GM12878 (cell line): Measurements from ENCODE around the gene RASSF6. TPM values are rescaled to one million over a fixed set of nuclear protein-coding genes. Genes with fewer than 3 reads are reported as not detected.

Source experiments
- ATAC-seq: fragments of 200-7000 bp; cut with Tn5 transposase; 3 replicates; pipeline ENCODE4 v1.9.1; 2020; ENCODE audit warnings: mild to moderate bottlenecking, moderate library complexity
- BruUV-seq: library from RNA; stranded (reverse); fragments of 400-500 nt; replicated peaks from 2 replicates; lab custom pipeline; 2021; lab: Mats Ljungman, UMichigan
- CTCF ChIA-PET: fragments of 300-600 bp; sonication (Branson Sonifier 250); formaldehyde crosslinking; extraction: SDS; loops from one replicate; lab custom pipeline; 2021; ENCODE audit warnings: inconsistent platforms; lab: Yijun Ruan, JAX
- POLR2A ChIA-PET: fragments of 350-600 bp; formaldehyde crosslinking; extraction: SDS; loops from one replicate; lab custom pipeline; 2021; ENCODE audit warnings: inconsistent platforms; lab: Charles Lee
- RAD21 ChIA-PET: fragments of 300-600 bp; sonication (Branson Sonifier 250); formaldehyde crosslinking; loops from one replicate; lab custom pipeline; 2023; ENCODE audit warnings: antibody characterized with exemption; ENCODE audit not compliant: unreplicated experiment; lab: Charles Lee
- SMC1A ChIA-PET: fragments of 300-600 bp; sonication (Branson Sonifier 250); formaldehyde crosslinking; loops from one replicate; lab custom pipeline; 2023; ENCODE audit not compliant: unreplicated experiment, uncharacterized antibody; lab: Charles Lee
- DNase-seq: peaks from one replicate; pipeline ENCODE4 v3.0.0-alpha.2; 2011; ENCODE audit warnings: low read depth, low spot score
- FAIRE-seq: peaks from 3 replicates; lab custom pipeline; 2011; peaks lifted over from hg19 to GRCh38; lab: Jason Lieb, UNC
- H2AFZ ChIP-seq: 2 replicates; pipeline ENCODE4 v1.6.0; 2011; ENCODE audit warnings: low read depth, low read length, control low read depth; ENCODE audit not compliant: control insufficient read depth
- H3K27ac ChIP-seq: 2 replicates; pipeline ENCODE4 v1.5.1; 2011; ENCODE audit warnings: control low read depth; ENCODE audit not compliant: control insufficient read depth, insufficient read depth
- H3K27me3 ChIP-seq, 2 experiments: replicated peaks in 1 of 2; 2 replicates each; pipeline versions ENCODE4 v1.6.0 to v1.6.1; 2011; ENCODE audit warnings: low read length in 1 of 2; ENCODE audit not compliant: control insufficient read depth in 2 of 2, insufficient read depth in 2 of 2
- H3K36me3 ChIP-seq, 2 experiments: 2 replicates each; pipeline ENCODE4 v1.5.1; 2011; ENCODE audit warnings: low read length in 1 of 2; ENCODE audit not compliant: control insufficient read depth in 2 of 2, insufficient read depth in 2 of 2
- H3K4me1 ChIP-seq: 2 replicates; pipeline ENCODE4 v1.6.1; 2011; ENCODE audit warnings: mild to moderate bottlenecking, low read length, moderate library complexity, mixed read lengths; ENCODE audit not compliant: control insufficient read depth, insufficient read depth
- H3K4me2 ChIP-seq: 2 replicates; pipeline ENCODE4 v1.6.0; 2011; ENCODE audit warnings: control low read depth; ENCODE audit not compliant: control insufficient read depth, insufficient read depth
- H3K4me3 ChIP-seq: fragments of 200-600 bp; sonication (generic); 2 replicates; pipeline ENCODE4 v1.5.1; 2016
- H3K79me2 ChIP-seq: 2 replicates; pipeline ENCODE4 v1.6.0; 2011; ENCODE audit warnings: low read length; ENCODE audit not compliant: control insufficient read depth, insufficient read depth
- H3K9ac ChIP-seq: 2 replicates; pipeline ENCODE4 v1.8.0; 2011; ENCODE audit warnings: low read length, control low read depth, mixed read lengths; ENCODE audit not compliant: control insufficient read depth, insufficient read depth
- H3K9me3 ChIP-seq: replicated peaks from 3 replicates; pipeline ENCODE4 v1.5.1; 2011; ENCODE audit warnings: mild to moderate bottlenecking, low read length; ENCODE audit not compliant: control insufficient read depth, insufficient read depth
- H4K20me1 ChIP-seq: 2 replicates; pipeline ENCODE4 v1.6.0; 2011; ENCODE audit not compliant: control insufficient read depth, insufficient read depth
- ATF7 ChIP-seq: fragments of 450-650 bp; IDR thresholded peaks from 2 replicates; pipeline ENCODE4 v1.6.1; 2016; ENCODE audit warnings: low read depth, mild to moderate bottlenecking
- EP300 ChIP-seq, 2 experiments: fragments of 150-350 bp in 1 of 2; IDR thresholded peaks; 2 replicates each; pipeline ENCODE4 v1.6.1; 2011 to 2012; ENCODE audit warnings: low read depth in 2 of 2, low read length in 2 of 2, borderline replicate concordance in 1 of 2, improper control_type of control experiment in 1 of 2, inconsistent platforms in 1 of 2; ENCODE audit not compliant: control insufficient read depth in 1 of 2
- HCFC1 ChIP-seq: fragments of 150-350 bp; IDR thresholded peaks from 2 replicates; pipeline ENCODE4 v1.6.1; 2014; ENCODE audit warnings: low read length
- HDGF ChIP-seq: fragments of 450-650 bp; IDR thresholded peaks from 2 replicates; pipeline ENCODE4 v1.6.1; 2016; ENCODE audit warnings: antibody characterized with exemption
- JUNB ChIP-seq: IDR thresholded peaks from 2 replicates; pipeline ENCODE4 v1.6.1; 2016; ENCODE audit warnings: antibody characterized with exemption, mild to moderate bottlenecking
- KAT2A ChIP-seq: conservative IDR thresholded peaks from 2 replicates; pipeline ENCODE4 v1.6.1; 2011; ENCODE audit warnings: low read depth, low read length; ENCODE audit not compliant: control insufficient read depth
- KLF5 ChIP-seq: fragments of 450-650 bp; IDR thresholded peaks from 2 replicates; pipeline ENCODE4 v1.6.1; 2014; ENCODE audit warnings: mild to moderate bottlenecking; ENCODE audit not compliant: partially characterized antibody
- RAD21 ChIP-seq: IDR thresholded peaks from 2 replicates; pipeline ENCODE4 v1.6.1; 2011; ENCODE audit warnings: mild to moderate bottlenecking, low read depth, low read length, moderate library complexity; ENCODE audit not compliant: insufficient read depth
- RELB ChIP-seq: fragments of 450-650 bp; IDR thresholded peaks from 2 replicates; pipeline ENCODE4 v1.6.1; 2017; ENCODE audit warnings: low read depth, mild to moderate bottlenecking, moderate library complexity
- SMAD5 ChIP-seq: IDR thresholded peaks from 2 replicates; pipeline ENCODE4 v1.6.1; 2016; ENCODE audit warnings: antibody characterized with exemption, low read depth
- SUZ12 ChIP-seq: fragments of 200-600 bp; sonication (generic); IDR thresholded peaks from one replicate; pipeline ENCODE4 v1.6.1; 2018; ENCODE audit warnings: antibody characterized with exemption, mild to moderate bottlenecking; ENCODE audit not compliant: unreplicated experiment
- TCF7 ChIP-seq: IDR thresholded peaks from 2 replicates; pipeline ENCODE4 v1.6.1; 2014; ENCODE audit warnings: antibody characterized with exemption, borderline replicate concordance
- USF2 ChIP-seq: IDR thresholded peaks from 2 replicates; pipeline ENCODE4 v1.6.1; 2011; ENCODE audit warnings: low read depth, low read length, improper control_type of control experiment, borderline replicate concordance
- YBX1 ChIP-seq: fragments of 450-650 bp; IDR thresholded peaks from 2 replicates; pipeline ENCODE4 v1.6.1; 2016; ENCODE audit warnings: antibody characterized with exemption
- ZNF24 ChIP-seq: fragments of 450-650 bp; IDR thresholded peaks from 2 replicates; pipeline ENCODE4 v1.6.1; 2017; ENCODE audit warnings: antibody characterized with exemption, mild to moderate bottlenecking
- ZNF592 ChIP-seq: fragments of 450-650 bp; IDR thresholded peaks from 2 replicates; pipeline ENCODE4 v1.6.1; 2017; ENCODE audit warnings: mild to moderate bottlenecking, moderate library complexity
- ZZZ3 ChIP-seq: IDR thresholded peaks from 2 replicates; pipeline ENCODE4 v1.6.1; 2011; ENCODE audit warnings: low read depth; ENCODE audit not compliant: control insufficient read depth, insufficient read length
- in situ Hi-C: fragments of 300-500 bp; cut with MboI; formaldehyde crosslinking; loops from 9 replicates; pipeline ENCODE4 v1.14.3; 2018; ENCODE audit warnings: mixed read lengths
- intact Hi-C: fragments of 100-400 bp; cut with micrococcal nuclease; formaldehyde crosslinking; loops from one replicate; pipeline ENCODE4 v1.14.2; 2022; ENCODE audit not compliant: unreplicated experiment
- polyA plus RNA-seq, 11 experiments: library from polyadenylated mRNA; depleted of rRNA in 4 of 11; unstranded in 6 of 11; stranded (reverse) in 5 of 11; fragments of >200 nt; fragmentation: Nextera tagmentation in 4 of 11; fragmentation: Illumina TruSeq in 1 of 11; extraction: Ambion mirVana in 4 of 11; extraction: Trizol in 1 of 11; gene quantifications; 1 replicate in 1 of 11; 2 replicates in 10 of 11; pipeline versions ENCODE4 v1.2.1 to v1.2.3, GENCODE V29; 2011 to 2016; ENCODE audit warnings: inconsistent platforms in 2 of 11, missing spikeins in 2 of 11, low read depth in 1 of 11
- total RNA-seq, 4 experiments: library from RNA; depleted of rRNA in 3 of 4; stranded (reverse); fragments of >200 nt in 3 of 4; fragmentation: Illumina TruSeq in 1 of 4; extraction: Trizol in 1 of 4; gene quantifications; 2 replicates each; pipeline versions ENCODE4 v1.2.1 to v1.2.3, GENCODE V29; 2013 to 2021

Gene RASSF6
- total and polyA plus RNA-seq, 10 of the 15 experiments (the other 5 are each of a cell fraction or from before 2014, with no cell fraction given): 0.28 to 2.9 (median 0.54) TPM

DNA sequence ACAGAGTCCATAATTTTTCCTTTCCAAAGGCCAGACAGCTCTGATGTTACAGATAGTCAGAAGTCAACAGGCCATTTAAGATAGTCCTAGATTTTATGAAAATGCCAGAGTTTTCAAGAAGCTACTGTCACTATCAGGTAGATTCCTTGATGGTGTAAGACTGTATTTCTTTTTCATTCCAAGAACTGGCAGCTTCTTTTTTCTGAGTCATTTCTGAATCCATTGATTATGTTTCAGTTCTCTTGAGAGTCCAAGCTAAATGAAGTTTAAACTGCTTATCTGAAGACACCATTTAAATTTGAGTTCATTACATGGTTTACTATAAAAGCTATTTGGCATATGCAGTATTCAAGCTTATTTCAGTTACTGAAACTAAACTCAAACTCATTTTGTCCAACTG lies 44.6 kb downstream of the RASSF6 start:
- BruUV-seq: no TSS peak
- ATAC-seq (peak; percentile 59), FAIRE-seq (no peak), DNase-seq (no peak)
- H3K9ac ChIP-seq: no peak overlapping the region
- ChIA-PET SMC1A (interaction anchor here (0.7 to 7.8 kb wide), 27 partner anchors 10 to 559 kb away, joined by 3 to 302 read pairs (median 5); no protein-coding TSS in a partner anchor), POLR2A (interaction anchor here (0.5 to 1.7 kb wide), 7 partner anchors 14 to 94 kb away, joined by 3 to 6 read pairs (median 4); no protein-coding TSS in a partner anchor), CTCF (interaction anchor here (0.7 to 10.4 kb wide), 24 partner anchors 9 to 559 kb away, joined by 3 to 361 read pairs (median 4); no protein-coding TSS in a partner anchor), RAD21 (interaction anchor here (0.6 to 7.7 kb wide), 22 partner anchors 10 to 584 kb away, joined by 3 to 311 read pairs (median 4); partner anchors contain the start of genes ANKRD17 and RASSF6)
- H4K20me1 ChIP-seq: no peaks in the 10 kb centered on the region
- H2AFZ ChIP-seq: no peak overlapping the region
- intact Hi-C loops (loop anchor here (10.0 kb wide), 2 partner anchors 261 to 289 kb away; partner anchors contain the start of gene CXCL1), in situ Hi-C loops (loop anchor here (5.0 kb wide), 1 partner anchor 82 kb away; no protein-coding TSS in a partner anchor)
- H3K4me2 ChIP-seq: no peak overlapping the region
- H3K36me3 ChIP-seq: no peaks in the 10 kb centered on the region
- H3K4me1 ChIP-seq: no peaks in the 10 kb centered on the region; the same call in 1 of the 2 replicates
- no peaks in the 10 kb centered on the region for H3K27me3 ChIP-seq
- H3K9me3 ChIP-seq: no peaks in the 10 kb centered on the region; the same call in 2 of the 3 replicates
- H3K27ac ChIP-seq: no peak overlapping the region
- H3K79me2 ChIP-seq: no peaks in the 10 kb centered on the region
- H3K4me3 ChIP-seq: no peak overlapping the region
- TF ChIP-seq KAT2A (no peak), HCFC1 (no peak), JUNB (0 out of 2 replicates have a peak, but pooled peaks have one; percentile 9), KLF5 (no peak), YBX1 (no peak), EP300 (IDR thresholded peaks at IDR 0.05; ENCODE audit: borderline replicate concordance in 1 of 2, control insufficient read depth in 1 of 2, low read depth in 2 of 2, low read length in 2 of 2) (peak in 1 of 2 experiments; percentile 46; a peak in 1 of 4 replicates), ATF7 (no peak), SMAD5 (no peak), RAD21 (no peak), ZNF592 (no peak), TCF7 (no peak), ZNF24 (no peak), SUZ12 (no peak), HDGF (no peak), USF2 (no peak), ZZZ3 (no peak), RELB (no peak)
